PC-3 (cell line): ENCODE measurements around the gene MAPK8IP1. TPM values are rescaled to one million over a fixed set of nuclear protein-coding genes. Genes with fewer than 3 reads are reported as not detected.

ENCODE experiments used
- ATAC-seq: fragments of 200-7000 bp; cut with Tn5 transposase; 2 replicates; pipeline ENCODE4 v1.9.1; 2020; ENCODE audit warnings: mild to moderate bottlenecking, moderate library complexity
- BruUV-seq: library from RNA; stranded (reverse); fragments of 400-500 nt; replicated peaks from 2 replicates; lab custom pipeline; 2021; lab: Mats Ljungman, UMichigan
- CTCF ChIA-PET: fragments of 300-600 bp; sonication (Branson Sonifier 250); formaldehyde crosslinking; loops from one replicate; lab custom pipeline; 2022; ENCODE audit warnings: antibody characterized with exemption; lab: Charles Lee
- POLR2A ChIA-PET: fragments of 300-600 bp; sonication (Branson Sonifier 250); formaldehyde crosslinking; loops from one replicate; lab custom pipeline; 2022; ENCODE audit warnings: antibody characterized with exemption; ENCODE audit not compliant: unreplicated experiment; lab: Charles Lee
- DNase-seq: peaks from one replicate; pipeline ENCODE4 v3.0.0-alpha.2; 2015
- H2AFZ ChIP-seq: fragments of 300-600 bp; sonication (generic); 2 replicates; pipeline ENCODE4 v1.6.0; 2016; ENCODE audit warnings: antibody characterized with exemption, low read length
- H3F3A ChIP-seq: fragments of 300-600 bp; sonication (generic); one replicate; pipeline ENCODE4 v1.6.0; 2017; ENCODE audit warnings: antibody characterized with exemption, low read length, control low read depth, mild to moderate bottlenecking; ENCODE audit not compliant: unreplicated experiment
- H3K27ac ChIP-seq: fragments of 300-600 bp; sonication (generic); 2 replicates; pipeline ENCODE4 v1.5.1; 2016; ENCODE audit warnings: mild to moderate bottlenecking, low read length
- H3K27me3 ChIP-seq: fragments of 300-600 bp; sonication (generic); 2 replicates; pipeline ENCODE4 v1.6.1; 2016; ENCODE audit warnings: low read length, mixed read lengths
- H3K36me3 ChIP-seq: fragments of 300-600 bp; sonication (generic); 2 replicates; pipeline ENCODE4 v1.6.1; 2016; ENCODE audit warnings: low read depth, mixed run types, low read length, mixed read lengths
- H3K4me1 ChIP-seq: fragments of 300-600 bp; sonication (generic); 2 replicates; pipeline ENCODE4 v1.5.1; 2016; ENCODE audit warnings: low read length; ENCODE audit not compliant: insufficient read depth
- H3K4me2 ChIP-seq: fragments of 300-600 bp; sonication (generic); 2 replicates; pipeline ENCODE4 v1.6.0; 2016; ENCODE audit warnings: low read length
- H3K4me3 ChIP-seq: fragments of 300-600 bp; sonication (generic); 2 replicates; pipeline ENCODE4 v1.5.1; 2016; ENCODE audit warnings: mild to moderate bottlenecking, low read length, mixed read lengths
- H3K79me2 ChIP-seq: fragments of 300-600 bp; sonication (generic); 2 replicates; pipeline ENCODE4 v1.6.1; 2017; ENCODE audit warnings: low read length, mixed read lengths
- H3K9ac ChIP-seq: fragments of 300-600 bp; sonication (generic); 2 replicates; pipeline ENCODE4 v1.6.0; 2016; ENCODE audit warnings: mild to moderate bottlenecking, low read length
- H3K9me2 ChIP-seq: fragments of 300-600 bp; sonication (generic); replicated peaks from 2 replicates; pipeline ENCODE4 v1.6.1; 2016; ENCODE audit warnings: mixed run types, low read length, mixed read lengths
- H3K9me3 ChIP-seq: fragments of 300-600 bp; sonication (generic); 2 replicates; pipeline ENCODE4 v1.6.1; 2016; ENCODE audit warnings: low read length, mixed read lengths
- H4K20me1 ChIP-seq: fragments of 300-600 bp; sonication (generic); 2 replicates; pipeline ENCODE4 v1.6.1; 2016; ENCODE audit warnings: low read length, mixed read lengths
- CTCF ChIP-seq: fragments of 300-600 bp; sonication (generic); conservative IDR thresholded peaks from 2 replicates; pipeline ENCODE4 v1.5.1; 2017; ENCODE audit warnings: antibody characterized with exemption, low read depth, mild to moderate bottlenecking, low read length
- EZH2 ChIP-seq: fragments of 300-600 bp; sonication (generic); IDR thresholded peaks from one replicate; pipeline ENCODE4 v1.6.1; 2017; ENCODE audit warnings: antibody characterized with exemption, mild to moderate bottlenecking, low read length; ENCODE audit not compliant: unreplicated experiment
- EZH2phosphoT487 ChIP-seq: fragments of 300-600 bp; sonication (generic); IDR thresholded peaks from 2 replicates; pipeline ENCODE4 v1.6.1; 2018; ENCODE audit warnings: mild to moderate bottlenecking, antibody characterized with exemption, low read length, borderline replicate concordance
- intact Hi-C: fragments of 100-400 bp; cut with micrococcal nuclease; formaldehyde crosslinking; loops from 2 replicates; pipeline ENCODE4 v1.9.0; 2023
- total RNA-seq: library from RNA; depleted of rRNA; stranded (reverse); fragments of >200 nt; gene quantifications from 2 replicates; pipeline ENCODE4 v1.2.3, GENCODE V29; 2014

Gene MAPK8IP1
- total RNA-seq, 1 experiment from 2014 or later: 7.1 TPM

GRCh38 chr11:45939836-45940235 lies 54.4 kb downstream of the MAPK8IP1 start:
- ATAC-seq (no peak), DNase-seq (no peak)
- intact Hi-C loops: no loop called here
- BruUV-seq: no TSS peak
- no peaks in the 10 kb centered on the region for H3F3A ChIP-seq
- no peaks in the 10 kb centered on the region for H3K4me1 ChIP-seq
- no peak overlapping the region for H2AFZ ChIP-seq
- no peaks in the 10 kb centered on the region for H3K9me3 ChIP-seq
- no peak overlapping the region for H3K4me2 ChIP-seq
- CTCF ChIA-PET: no interaction called here
- TF ChIP-seq EZH2phosphoT487: no peak
- TF ChIP-seq EZH2: no peak
- no peak for TF ChIP-seq CTCF
- H3K27me3 ChIP-seq: no peaks in the 10 kb centered on the region
- no peak overlapping the region for H3K27ac ChIP-seq
- H3K36me3 ChIP-seq: no peaks in the 10 kb centered on the region
- no peaks in the 10 kb centered on the region for H3K9me2 ChIP-seq
- no peaks in the 10 kb centered on the region for H4K20me1 ChIP-seq
- no peak overlapping the region for H3K9ac ChIP-seq
- no peak overlapping the region for H3K4me3 ChIP-seq
- no peaks in the 10 kb centered on the region for H3K79me2 ChIP-seq
- POLR2A ChIA-PET: no interaction called here

DNA sequence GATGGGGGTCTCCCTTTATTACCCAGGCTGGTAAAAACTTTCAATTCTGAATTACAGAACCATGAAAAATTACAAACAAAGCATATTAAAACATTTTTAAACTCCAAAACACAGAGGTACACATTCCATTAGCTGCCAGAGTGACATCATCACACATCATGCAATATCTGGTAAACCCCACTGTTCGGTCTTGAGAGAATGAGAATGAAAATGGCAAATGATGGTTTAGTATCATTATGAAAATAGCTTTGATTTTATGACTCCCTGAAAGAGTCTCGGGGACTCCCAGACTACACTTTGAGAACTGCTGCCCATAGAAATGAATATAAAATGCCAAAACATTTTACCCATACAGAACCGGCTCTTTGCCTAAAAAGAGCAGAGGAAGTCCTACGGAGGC lies 55.8 kb downstream of the MAPK8IP1 start:
- ATAC-seq (no peak), DNase-seq (no peak)
- Histone ChIP-seq H3K79me2 (no peaks in the 10 kb centered on the region), H3K4me3 (no peak overlapping the region), H3K4me1 (no peaks in the 10 kb centered on the region), H3K9ac (no peak overlapping the region), H3K27me3 (no peaks in the 10 kb centered on the region), H4K20me1 (no peaks in the 10 kb centered on the region), H3F3A (no peaks in the 10 kb centered on the region), H3K9me3 (no peaks in the 10 kb centered on the region), H3K9me2 (no peaks in the 10 kb centered on the region), H3K27ac (no peak overlapping the region), H3K36me3 (no peaks in the 10 kb centered on the region), H3K4me2 (no peak overlapping the region), H2AFZ (no peak overlapping the region)
- TF ChIP-seq CTCF (no peak), EZH2phosphoT487 (no peak), EZH2 (no peak)
- ChIA-PET CTCF (no interaction called here), POLR2A (no interaction called here)
- intact Hi-C loops: no loop called here
- no TSS peak for BruUV-seq

DNA sequence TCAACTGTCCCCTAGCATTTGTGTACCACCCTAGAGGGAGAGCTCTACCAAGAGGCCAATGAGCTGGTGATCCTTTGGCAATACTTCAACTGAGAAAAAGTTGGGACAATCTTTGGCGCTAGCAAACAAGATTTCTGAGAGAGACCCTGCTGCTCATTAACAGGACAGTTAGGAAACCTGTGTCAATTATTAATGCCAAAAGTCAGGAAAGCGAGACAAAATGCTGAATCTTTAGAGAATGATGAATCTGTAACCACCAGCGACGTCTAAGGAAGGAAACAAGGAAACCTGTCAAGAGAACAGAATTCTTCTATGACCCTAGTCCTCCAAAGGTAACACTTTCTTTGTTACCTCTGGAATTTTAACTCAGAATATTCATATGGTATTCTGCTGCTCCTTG lies 56.9 kb downstream of the MAPK8IP1 start:
- Histone ChIP-seq H3K4me1 (no peaks in the 10 kb centered on the region), H4K20me1 (no peaks in the 10 kb centered on the region), H3K36me3 (no peaks in the 10 kb centered on the region), H3K79me2 (no peaks in the 10 kb centered on the region), H3K4me2 (no peak overlapping the region), H3F3A (no peaks in the 10 kb centered on the region), H3K9ac (no peak overlapping the region), H3K27me3 (no peaks in the 10 kb centered on the region), H3K9me3 (no peaks in the 10 kb centered on the region), H3K4me3 (no peak overlapping the region), H2AFZ (no peak overlapping the region), H3K9me2 (no peaks in the 10 kb centered on the region), H3K27ac (no peak overlapping the region)
- no TSS peak for BruUV-seq
- ChIA-PET POLR2A (no interaction called here), CTCF (no interaction called here)
- ATAC-seq (no peak), DNase-seq (no peak)
- intact Hi-C loops: no loop called here
- no peak for TF ChIP-seq EZH2phosphoT487
